Cardiac muscle cell (in vitro differentiated cells and primary cell): ENCODE data around the gene TACSTD2. TPM values are rescaled to one million over a fixed set of nuclear protein-coding genes. Genes with fewer than 3 reads are reported as not detected.

Experiments
- DNase-seq, 2 donors: peaks; one replicate each; pipeline versions ENCODE4 v3.0.0 to v3.0.0-alpha.2; 2010 to 2017; ENCODE audit warnings: low read depth in 1 of 2, low spot score in 1 of 2
- H3K27ac ChIP-seq: fragments of 200-600 bp; sonication (generic); 2 replicates; pipeline ENCODE4 v1.5.1; 2016
- H3K27me3 ChIP-seq: fragments of 200-600 bp; sonication (generic); 2 replicates; pipeline ENCODE4 v1.6.0; 2016; ENCODE audit warnings: control low read depth
- H3K36me3 ChIP-seq: fragments of 200-600 bp; sonication (generic); 2 replicates; pipeline ENCODE4 v1.5.1; 2016; ENCODE audit warnings: control low read depth
- H3K4me1 ChIP-seq: fragments of 200-600 bp; sonication (generic); 2 replicates; pipeline ENCODE4 v1.8.1; 2017; ENCODE audit warnings: low read depth, mild to moderate bottlenecking, mixed run types
- H3K4me3 ChIP-seq: fragments of 200-600 bp; sonication (generic); 2 replicates; pipeline ENCODE4 v1.5.1; 2016; ENCODE audit warnings: mild to moderate bottlenecking
- H3K9me3 ChIP-seq: fragments of 200-600 bp; sonication (generic); 2 replicates; pipeline ENCODE4 v1.5.1; 2017; ENCODE audit warnings: low read depth, mild to moderate bottlenecking, control low read depth
- CTCF ChIP-seq: IDR thresholded peaks from 2 replicates; pipeline ENCODE4 v1.5.1; 2012; ENCODE audit warnings: low read depth, mild to moderate bottlenecking, low read length
- polyA plus RNA-seq: library from polyadenylated mRNA; unstranded; fragments of >200 nt; fragmentation: Nextera tagmentation; extraction: Ambion mirVana; gene quantifications from 2 replicates; pipeline ENCODE4 v1.2.1, GENCODE V29; 2016
- total RNA-seq: library from RNA; depleted of rRNA; stranded (reverse); fragments of >200 nt; gene quantifications from 2 replicates; pipeline ENCODE4 v1.2.3, GENCODE V29; 2016

The TACSTD2 gene
- total and polyA plus RNA-seq, 2 experiments from 2014 or later, result 0.05 TPM; not detected in 1

- no peak overlapping the region for H3K4me3 ChIP-seq
- DNase-seq, result no peak
- no peak for TF ChIP-seq CTCF
- H3K36me3 ChIP-seq, result no peaks in the 10 kb centered on the region
- H3K9me3 ChIP-seq, result no peaks in the 10 kb centered on the region
- no peaks in the 10 kb centered on the region for H3K4me1 ChIP-seq
- peaks cover 86% of the 10 kb centered on the region for H3K27me3 ChIP-seq
- H3K27ac ChIP-seq, result no peak overlapping the region
Measured at GRCh38 chr1:58594546-58594945, 17.5 kb upstream of the TACSTD2 start.

- Histone ChIP-seq H3K27ac (no peak overlapping the region), H3K27me3 (peaks cover 93% of the 10 kb centered on the region), H3K36me3 (no peaks in the 10 kb centered on the region), H3K4me3 (no peak overlapping the region), H3K4me1 (no peaks in the 10 kb centered on the region), H3K9me3 (no peaks in the 10 kb centered on the region)
- no peak for TF ChIP-seq CTCF
- DNase-seq, result peak in 1 of 2 donors; percentile 90
Measured at GRCh38 chr1:58592522-58593134, 15.6 kb upstream of the TACSTD2 start.

- no peaks in the 10 kb centered on the region for H3K9me3 ChIP-seq
- no peak overlapping the region for H3K4me3 ChIP-seq
- no peaks in the 10 kb centered on the region for H3K36me3 ChIP-seq
- DNase-seq, result no peak
- peaks cover 93% of the 10 kb centered on the region for H3K27me3 ChIP-seq
- no peaks in the 10 kb centered on the region for H3K4me1 ChIP-seq
- no peak overlapping the region for H3K27ac ChIP-seq
- TF ChIP-seq CTCF, result no peak
Measured at GRCh38 chr1:58591806-58592205, 14.8 kb upstream of the TACSTD2 start.

GRCh38 chr1:58590019-58590418 lies 13.0 kb upstream of the TACSTD2 start:
- DNase-seq, result no peak
- Histone ChIP-seq H3K9me3 (no peaks in the 10 kb centered on the region), H3K36me3 (no peaks in the 10 kb centered on the region), H3K27ac (no peak overlapping the region), H3K4me1 (no peaks in the 10 kb centered on the region), H3K27me3 (peaks cover 96% of the 10 kb centered on the region), H3K4me3 (no peak overlapping the region)
- no peak for TF ChIP-seq CTCF

- no peaks in the 10 kb centered on the region for H3K4me1 ChIP-seq
- H3K9me3 ChIP-seq, result no peaks in the 10 kb centered on the region
- TF ChIP-seq CTCF, result no peak
- H3K27ac ChIP-seq, result no peak overlapping the region
- H3K36me3 ChIP-seq, result no peaks in the 10 kb centered on the region
- H3K27me3 ChIP-seq, result peaks cover 94% of the 10 kb centered on the region
- no peak overlapping the region for H3K4me3 ChIP-seq
- no peak for DNase-seq
Measured at GRCh38 chr1:58588396-58588795, 11.3 kb upstream of the TACSTD2 start.
